DMS53 treated with DMSO at 0.1 percent for 48 hours (cell line): Measurements from ENCODE around the gene LRIF1.
A peak's percentile ranks its signal among the peaks of the same experiment; 100 is the strongest.
"Not testable (repeated sequence)": the region's sequence is repeated elsewhere in the genome, so short reads cannot be mapped to it uniquely, and the experiment has no call there.

Experiments
- DNase-seq: peaks from one replicate; lab custom pipeline; 2025; ENCODE audit not compliant: unreplicated experiment; lab: John Stamatoyannopoulos, UW

Gene LRIF1, protein sequence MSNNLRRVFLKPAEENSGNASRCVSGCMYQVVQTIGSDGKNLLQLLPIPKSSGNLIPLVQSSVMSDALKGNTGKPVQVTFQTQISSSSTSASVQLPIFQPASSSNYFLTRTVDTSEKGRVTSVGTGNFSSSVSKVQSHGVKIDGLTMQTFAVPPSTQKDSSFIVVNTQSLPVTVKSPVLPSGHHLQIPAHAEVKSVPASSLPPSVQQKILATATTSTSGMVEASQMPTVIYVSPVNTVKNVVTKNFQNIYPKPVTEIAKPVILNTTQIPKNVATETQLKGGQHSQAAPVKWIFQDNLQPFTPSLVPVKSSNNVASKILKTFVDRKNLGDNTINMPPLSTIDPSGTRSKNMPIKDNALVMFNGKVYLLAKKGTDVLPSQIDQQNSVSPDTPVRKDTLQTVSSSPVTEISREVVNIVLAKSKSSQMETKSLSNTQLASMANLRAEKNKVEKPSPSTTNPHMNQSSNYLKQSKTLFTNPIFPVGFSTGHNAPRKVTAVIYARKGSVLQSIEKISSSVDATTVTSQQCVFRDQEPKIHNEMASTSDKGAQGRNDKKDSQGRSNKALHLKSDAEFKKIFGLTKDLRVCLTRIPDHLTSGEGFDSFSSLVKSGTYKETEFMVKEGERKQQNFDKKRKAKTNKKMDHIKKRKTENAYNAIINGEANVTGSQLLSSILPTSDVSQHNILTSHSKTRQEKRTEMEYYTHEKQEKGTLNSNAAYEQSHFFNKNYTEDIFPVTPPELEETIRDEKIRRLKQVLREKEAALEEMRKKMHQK

DNA sequence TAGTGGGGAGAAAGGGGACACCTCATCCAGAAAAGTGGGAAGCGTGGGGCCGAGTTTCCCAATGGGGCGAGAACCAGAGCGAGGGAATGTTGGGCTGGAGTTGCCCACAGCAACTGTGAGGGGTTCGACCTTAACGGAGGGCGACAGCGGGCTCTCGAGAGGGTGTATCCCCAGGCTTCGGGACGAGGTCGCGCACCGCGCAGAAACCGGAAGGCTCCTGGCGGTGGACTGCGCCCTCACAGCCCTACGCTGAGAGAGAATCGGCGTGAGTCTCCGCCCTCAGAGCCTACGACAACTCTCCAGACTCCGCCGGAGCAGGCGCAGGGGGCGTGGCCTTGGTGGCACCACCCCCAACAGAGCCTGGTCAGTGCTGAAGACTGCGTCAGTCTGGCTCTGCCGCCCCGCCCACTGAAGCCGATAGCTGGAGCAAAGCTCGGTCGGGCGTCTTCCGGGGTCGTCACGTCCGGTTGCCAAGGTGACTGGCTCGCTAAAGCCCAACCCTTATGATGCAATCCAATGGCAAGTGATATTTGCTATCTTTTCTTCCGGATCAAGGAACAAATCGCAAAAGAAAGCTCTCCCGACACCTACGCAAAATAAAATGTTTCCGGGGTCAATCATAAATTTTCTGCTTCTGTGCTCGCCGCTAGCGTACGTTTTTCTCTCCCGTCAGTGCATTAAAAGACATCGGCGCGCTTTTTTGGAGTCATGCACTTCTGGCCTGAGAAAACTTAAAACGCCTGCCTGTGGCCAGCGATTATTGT, at the start of gene LRIF1:
Gene LRIF1 (minus strand): TSS at position 232 of the 764 bp plus-strand sequence. CDS start 234 bp downstream, outside the sequence.
- peak; percentile 79 for DNase-seq

DNA sequence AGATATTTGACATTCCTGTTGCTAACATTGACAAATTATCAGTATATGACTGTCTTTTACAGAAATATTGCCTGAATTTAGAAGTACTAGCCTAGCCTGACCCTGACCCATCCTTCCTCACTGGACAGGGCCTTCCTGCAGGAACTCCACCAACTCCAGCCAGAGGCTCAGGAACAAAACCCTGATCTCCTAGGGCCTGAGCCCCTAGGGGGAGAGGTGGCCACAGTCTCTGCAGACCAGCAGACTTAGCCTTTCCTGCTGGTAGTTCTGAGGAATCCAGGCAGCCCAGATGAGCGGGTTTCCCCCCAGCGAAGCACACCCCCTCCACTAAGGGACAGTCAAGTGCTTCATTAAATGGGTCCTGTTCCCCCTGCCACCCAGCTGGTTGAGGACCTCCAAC, 44.3 kb upstream of the LRIF1 start:
- DNase-seq = no peak

DNA sequence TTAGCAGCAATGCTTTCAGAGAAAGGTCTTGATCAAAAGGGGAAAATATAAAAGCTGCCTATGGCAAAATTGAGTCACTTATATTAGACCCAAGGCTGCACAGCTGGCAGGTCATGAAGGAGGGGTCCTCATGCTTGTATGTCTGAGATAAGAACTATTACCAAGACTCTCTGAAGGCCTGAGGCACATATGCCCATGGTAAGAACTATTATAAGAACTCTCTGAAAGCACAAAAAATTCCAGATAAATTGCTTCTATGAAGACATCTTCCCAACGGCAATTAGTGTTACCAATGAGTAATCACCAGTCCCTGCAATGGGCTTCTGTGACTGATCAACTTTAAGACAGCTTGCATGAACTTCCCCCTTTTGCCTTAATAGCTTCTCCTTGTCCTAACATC, 42.8 kb upstream of the LRIF1 start:
- DNase-seq = no peak

DNA sequence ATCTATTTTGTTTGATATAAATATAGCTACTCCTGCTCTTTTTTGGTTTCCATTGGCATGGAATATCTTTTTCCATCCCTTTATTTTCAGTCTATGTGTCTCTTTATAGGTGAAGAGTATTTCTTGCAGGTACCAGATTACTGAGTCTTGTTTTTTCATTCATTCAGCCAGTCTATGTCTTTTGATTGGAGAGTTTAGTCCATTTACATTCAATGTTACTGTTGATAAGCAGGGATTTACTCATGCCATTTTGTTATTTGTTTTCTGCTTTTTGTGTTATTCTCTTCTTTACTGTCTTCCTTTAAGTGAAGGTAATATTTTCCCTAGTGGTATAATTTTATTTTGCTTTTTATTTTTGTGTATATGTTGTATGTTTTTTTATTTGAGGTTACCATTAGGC, 35.9 kb upstream of the LRIF1 start:
- DNase-seq = not testable (repeated sequence)

DNA sequence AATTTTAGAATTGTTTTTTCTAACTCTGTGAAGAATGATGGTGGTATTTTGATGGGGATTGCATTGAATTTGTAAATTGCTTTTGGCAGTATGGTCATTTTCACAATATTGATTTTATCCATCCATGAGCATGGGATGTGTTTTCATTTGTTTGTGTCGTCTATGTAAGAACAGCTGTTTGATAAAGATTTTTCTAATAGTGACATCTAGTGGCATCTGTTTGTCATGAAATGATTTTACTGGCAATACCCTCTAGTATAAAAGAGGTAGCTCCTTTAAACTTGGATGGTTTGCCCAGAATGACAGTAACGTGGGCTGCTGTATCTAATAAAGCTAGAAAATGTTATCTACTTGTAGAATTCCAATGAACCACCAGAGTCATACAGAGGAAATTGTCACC, 28.6 kb upstream of the LRIF1 start:
- DNase-seq = peak; percentile 27

DNA sequence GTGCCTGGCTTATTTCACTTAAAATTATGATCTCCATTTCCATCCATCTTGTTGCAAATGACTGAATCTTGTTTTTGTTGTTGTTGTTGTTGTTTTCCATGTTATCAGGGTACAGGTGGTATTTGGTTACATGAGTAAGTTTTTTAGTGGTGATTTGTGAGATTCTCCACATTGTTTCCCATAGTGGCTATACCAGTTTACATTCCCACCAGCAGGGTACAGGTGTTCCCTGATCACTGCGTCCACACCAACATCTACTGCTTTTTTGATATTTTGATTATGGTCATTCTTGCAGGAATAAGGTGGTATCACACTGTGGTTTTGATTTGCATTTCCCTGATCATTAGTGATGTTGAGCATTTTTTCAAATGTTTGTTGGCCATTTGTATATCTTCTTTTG, 27.6 kb upstream of the LRIF1 start:
- DNase-seq = not testable (repeated sequence)

DNA sequence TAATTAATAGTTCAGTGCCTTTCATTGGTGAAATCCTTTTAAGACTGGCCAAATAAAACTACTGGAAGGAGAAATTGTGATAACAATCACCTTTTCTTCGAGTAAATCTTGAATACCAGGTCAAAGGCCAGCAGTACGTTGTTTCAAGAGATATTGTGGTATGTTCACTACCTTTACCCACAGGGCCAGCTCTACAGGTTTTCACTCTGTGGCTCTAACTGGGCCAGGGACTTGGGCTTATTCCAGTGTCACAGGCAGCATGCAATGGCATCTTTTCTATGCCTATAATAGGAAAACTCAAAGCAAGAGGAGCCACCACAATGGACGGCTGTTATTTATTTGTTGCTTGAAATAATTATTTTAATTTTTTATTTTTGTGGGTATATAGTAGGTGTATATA, 26.8 kb upstream of the LRIF1 start:
- no peak for DNase-seq

DNA sequence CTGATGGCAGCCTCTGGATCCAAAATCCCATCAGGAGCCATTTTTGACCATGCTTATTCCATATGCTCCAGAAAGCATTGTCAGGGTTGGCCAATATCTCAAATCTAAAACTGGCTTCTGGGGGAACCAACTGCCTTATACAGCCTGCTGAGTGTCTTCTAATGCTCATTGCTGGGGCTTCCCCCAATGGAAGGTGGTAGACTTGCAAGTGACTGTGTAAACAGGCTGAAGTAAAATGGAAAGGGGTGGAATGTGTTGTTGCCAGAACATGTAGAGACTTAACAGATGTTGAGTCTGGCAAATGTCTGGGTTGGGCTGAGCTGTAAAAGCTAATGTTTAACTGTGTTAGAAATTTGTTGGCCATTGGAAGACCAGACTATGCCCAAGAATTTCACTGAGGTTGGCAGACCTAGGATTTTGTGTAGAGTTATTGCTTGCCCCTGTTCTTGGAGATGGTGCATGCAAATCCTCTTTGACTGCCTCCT, 22.7 kb upstream of the LRIF1 start:
- no peak for DNase-seq

DNA sequence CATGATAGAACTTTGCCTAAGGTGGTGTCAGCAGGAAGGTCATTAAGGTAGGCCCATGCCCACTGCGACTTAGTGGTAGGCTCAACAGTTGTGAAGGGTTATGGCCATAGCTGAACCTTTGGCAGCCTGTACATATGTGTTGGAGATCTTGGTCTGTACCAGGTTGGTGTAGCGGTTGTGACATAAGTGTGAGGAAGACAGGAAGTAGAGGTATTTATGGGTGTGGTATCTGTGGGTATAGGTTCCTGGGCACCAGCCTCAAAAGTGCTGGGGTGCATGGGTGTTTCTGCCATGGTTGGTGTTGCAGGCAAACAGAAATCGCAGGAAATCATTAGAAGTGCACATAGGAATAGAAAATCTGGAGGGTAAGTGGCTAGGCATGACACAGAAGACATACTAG, 18.6 kb upstream of the LRIF1 start:
- no peak for DNase-seq

DNA sequence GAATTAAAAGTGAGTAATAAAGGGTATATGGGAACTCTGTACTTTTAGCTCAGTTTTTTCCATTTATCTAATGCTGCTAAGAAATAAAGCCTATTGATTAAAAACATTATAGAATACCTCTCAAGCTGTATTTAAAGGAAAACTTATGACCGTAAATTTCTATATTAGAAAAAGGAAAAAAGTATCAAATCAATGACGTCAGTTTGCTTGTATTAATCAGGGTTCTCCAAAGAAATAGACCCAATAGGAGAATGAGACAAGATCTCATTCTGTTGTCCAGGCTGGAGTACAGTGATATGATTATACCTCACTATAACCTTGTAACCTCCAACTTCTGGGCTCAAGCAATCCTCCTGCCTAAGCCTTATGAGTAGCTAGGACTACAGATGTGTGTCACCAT, 15.4 kb upstream of the LRIF1 start:
- DNase-seq = no peak

DNA sequence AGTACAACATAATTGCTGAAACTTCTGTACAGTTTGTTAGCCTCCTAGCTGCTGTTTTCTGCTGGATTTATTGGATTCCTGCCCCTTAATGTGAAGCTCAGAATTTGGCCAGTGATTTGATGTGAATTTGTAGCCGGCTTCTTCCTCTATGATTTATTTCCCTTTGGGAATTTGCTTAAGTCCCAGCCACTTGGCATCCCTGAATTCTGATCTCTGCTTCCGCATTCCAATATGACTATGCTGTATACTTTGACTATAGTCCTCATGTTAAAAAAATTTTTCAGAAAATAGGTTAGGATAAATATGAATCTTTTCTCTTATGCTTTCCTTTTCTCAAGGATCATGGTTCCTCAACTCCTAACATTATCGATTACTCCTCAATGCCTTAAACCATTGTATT, 12.4 kb upstream of the LRIF1 start:
- DNase-seq = no peak

DNA sequence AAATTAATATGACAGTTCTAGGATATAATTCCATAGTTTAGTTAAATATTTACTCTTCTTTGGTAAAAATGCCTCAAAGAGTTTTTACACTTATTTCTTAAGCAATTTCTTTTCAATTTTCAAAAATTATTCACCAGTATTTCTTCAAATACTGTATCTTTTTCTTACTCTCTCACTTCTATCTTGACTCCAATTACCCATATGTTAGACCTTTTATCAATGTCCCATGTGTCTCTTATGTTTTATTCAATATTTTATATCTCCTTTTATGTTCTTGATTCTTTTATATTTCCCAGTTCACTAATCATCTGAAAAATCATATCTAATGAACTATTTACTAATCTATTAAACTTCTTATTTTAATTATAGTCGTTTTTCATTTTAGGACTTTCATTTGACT, 11.5 kb upstream of the LRIF1 start:
- DNase-seq = no peak

DNA sequence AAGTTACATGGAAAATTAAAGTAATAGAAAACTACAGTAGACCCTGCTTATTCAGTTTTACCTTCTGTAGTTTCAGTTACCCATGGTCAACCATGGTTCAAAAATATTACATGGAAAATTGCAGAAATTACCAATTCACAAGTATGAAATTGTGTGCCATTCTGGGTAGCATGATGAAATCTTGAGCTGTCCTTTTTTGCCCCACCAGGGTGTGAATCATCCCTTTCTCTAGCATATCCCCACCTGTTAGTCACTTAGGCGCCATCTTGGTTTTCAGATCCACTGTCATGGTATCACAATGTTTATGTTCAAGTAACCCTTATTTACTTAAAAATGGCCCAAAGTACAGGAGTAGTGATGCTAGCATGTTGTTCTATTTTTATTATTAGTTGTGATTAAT, 3.5 kb upstream of the LRIF1 start:
- no peak for DNase-seq

DNA sequence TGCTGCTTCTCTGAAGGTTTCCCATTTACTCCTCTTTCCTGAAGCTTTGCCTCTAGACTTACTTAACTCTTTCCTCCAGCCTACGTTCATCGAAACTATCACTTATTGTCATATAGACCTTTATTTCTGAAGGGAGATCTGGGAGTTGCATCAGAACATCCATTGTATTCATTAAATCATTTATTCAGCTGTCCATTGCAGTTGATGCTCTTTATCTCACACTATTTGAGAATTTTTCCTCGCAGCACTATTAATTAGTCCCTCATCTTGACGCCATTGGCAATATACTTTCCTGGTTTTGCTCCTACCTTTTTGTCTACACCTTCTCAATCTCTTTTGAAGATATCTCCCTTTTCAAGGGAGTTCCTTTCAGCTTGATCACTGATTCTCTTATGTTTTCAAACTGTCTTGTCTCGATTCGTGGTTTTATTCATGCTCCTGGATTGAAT, 757 bp upstream of the LRIF1 start:
- no peak for DNase-seq

DNA sequence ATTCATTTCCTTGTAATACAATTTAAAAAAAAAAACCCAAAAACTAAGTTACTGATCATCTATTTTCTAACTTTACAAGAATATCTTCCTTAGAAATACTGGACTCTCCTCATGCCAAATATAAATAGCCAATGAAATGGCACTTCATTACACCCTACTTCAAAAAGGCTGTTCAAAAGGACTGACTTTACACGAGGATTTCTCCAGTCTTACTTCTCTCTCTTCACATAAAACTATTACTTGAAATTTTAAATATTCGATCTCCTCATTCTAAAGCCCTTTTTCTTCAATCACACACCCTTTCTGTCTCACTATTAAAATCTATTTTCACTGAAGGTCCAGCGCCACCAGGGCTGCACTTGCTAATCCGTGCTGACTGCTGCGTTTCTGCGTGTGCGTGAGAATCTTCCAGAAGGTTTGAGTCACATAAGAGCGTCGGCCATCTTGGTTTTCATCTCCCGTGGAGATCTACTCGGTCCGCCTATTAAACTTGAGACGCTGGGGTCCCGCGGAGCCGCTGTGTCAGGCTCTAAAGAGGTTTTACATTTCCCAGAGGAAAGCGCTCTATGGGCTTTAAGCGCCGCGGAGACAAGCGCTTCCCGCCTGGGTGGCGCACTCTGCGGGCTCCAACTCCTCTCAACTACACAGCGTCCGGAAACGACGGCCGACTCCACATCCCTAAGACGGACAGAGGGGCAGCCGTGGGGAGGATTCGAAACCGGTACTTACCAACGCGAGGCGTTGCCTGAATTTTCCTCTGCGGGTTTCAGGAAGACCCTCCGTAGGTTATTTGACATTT, 631 bp downstream of the LRIF1 start:
- no peak for DNase-seq

DNA sequence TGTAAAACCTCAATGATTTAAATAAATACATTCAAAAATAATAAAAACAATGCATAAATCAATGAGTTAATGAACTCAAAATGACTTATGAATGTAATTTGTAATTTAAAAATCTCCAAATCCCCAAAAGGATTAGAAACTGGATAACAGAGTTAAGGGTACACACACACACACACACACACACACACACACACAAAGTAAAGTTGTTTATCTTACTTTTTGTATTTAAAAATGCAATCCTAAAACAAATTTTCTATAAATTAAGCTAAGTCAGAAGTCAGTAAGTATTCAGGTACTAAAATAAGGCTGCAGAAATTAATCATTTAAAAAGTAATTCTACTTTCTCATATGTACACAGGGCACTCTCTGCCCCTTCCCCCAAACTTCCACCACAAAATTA, 1.8 kb downstream of the LRIF1 start:
- no peak for DNase-seq

DNA sequence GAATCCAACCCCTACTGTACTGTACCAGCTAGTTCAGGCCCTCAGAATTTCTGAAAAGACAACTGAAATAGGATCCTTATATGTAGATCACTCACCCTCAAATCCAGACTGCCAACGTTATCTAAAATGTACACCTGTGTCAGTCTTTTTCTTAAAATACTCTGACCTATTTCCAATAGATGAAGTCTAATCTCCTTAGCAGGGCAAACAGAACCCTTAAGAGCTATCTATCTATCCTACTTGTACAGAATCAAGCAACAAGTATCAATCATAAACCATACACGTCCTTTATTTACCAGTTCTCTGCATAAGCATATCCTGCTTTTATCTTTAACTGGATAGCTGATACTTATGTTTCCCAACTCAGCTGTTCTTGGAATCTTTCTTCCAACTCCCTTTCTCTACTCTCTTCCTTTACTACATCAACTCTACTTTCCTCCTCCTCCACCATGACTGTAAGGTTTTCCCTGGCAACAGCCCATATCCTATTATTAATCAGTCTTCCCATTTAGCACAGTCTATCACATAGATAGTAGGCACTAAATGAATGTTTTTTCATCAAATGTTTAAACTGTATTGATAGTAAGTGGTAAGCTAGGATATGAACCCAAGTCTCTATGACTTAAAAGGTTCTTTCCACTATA, 2.8 kb downstream of the LRIF1 start:
- DNase-seq = no peak

DNA sequence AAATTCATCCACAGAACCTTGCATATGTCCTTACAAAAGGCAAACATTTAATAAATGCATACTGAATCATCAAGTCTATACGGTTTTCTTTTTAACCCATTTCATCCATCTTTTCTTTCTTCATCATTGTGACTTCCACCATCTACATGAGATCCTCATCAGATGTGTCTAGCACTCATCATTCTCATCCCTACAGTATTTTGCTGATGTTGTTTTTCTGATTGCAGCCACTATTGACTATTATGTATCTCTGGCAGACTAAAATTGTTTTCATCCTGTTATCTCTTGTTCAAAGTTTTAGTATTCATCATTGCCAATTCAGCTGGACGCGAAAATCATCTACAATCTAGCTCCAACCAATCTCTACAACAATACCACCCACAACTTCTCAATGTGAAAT, 5.9 kb downstream of the LRIF1 start:
- no peak for DNase-seq

DNA sequence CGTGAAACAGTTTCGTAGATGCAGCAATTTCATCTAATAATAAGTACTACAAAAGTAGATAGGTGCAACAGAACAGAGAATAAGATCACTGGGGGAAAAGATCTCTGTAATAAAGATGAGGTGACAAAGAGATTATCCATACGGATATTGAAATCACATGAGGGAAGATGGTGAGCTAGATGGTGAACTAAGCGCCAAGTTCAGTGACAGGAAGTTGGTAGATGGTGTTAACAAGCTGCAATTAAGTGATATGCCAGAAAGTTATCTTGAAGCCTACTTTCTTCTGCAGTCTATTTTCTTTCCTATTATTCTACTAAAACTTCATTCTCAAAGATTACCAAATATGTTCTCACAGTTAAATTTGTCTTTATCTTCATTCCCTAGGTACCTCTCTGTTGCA, 7.1 kb downstream of the LRIF1 start:
- DNase-seq = no peak

DNA sequence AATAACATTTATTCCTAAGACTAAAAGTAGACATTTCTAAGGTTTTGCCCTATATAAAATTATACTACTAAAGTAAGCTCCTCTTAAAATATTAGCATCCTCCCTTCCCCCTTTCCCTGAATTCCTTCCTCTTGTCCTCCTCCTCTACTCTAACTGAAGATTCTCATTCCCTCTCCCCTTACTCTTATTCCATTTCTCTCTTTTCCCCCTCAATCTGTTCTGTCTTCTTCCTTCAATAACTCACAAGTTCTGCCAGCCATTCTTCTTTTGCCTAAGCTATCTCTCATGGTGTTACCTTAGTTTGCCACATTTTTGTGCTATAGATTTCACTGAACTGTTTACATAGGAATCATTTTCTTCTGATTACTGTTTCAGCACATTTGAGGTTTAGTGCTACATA, 10.7 kb downstream of the LRIF1 start:
- DNase-seq = no peak
